ENCODE data around the gene C18orf32.
A peak's percentile ranks its signal among the peaks of the same experiment; 100 is the strongest.
"Not testable (repeated sequence)": the region's sequence is repeated elsewhere in the genome, so short reads cannot be mapped to it uniquely, and the experiment has no call there.

The C18orf32 gene

GRCh38 chr18:49467019-49467563, 19.9 kb downstream of the C18orf32 start:
- DNase-seq: no peak

- no peak for DNase-seq
Observed at GRCh38 chr18:49464718-49465598, 22.1 kb downstream of the C18orf32 start.

GRCh38 chr18:49461602-49461977, 25.4 kb downstream of the C18orf32 start:
- DNase-seq: no peak

- no peak for DNase-seq
Observed at GRCh38 chr18:49460976-49461601, 25.9 kb downstream of the C18orf32 start.

- DNase-seq: no peak
Observed at GRCh38 chr18:49459404-49460171, 27.4 kb downstream of the C18orf32 start.

GRCh38 chr18:49457616-49458015, 29.4 kb downstream of the C18orf32 start:
- DNase-seq: no peak

GRCh38 chr18:49456794-49457193, 30.2 kb downstream of the C18orf32 start:
- DNase-seq: no peak

- not testable (repeated sequence) for DNase-seq
Observed at GRCh38 chr18:49452534-49452933, 34.5 kb downstream of the C18orf32 start.

- peak; percentile 9 for DNase-seq
Observed at GRCh38 chr18:49447810-49448745, 39.0 kb downstream of the C18orf32 start.

- DNase-seq: no peak
Observed at GRCh38 chr18:49446481-49446880, 40.6 kb downstream of the C18orf32 start.

- no peak for DNase-seq
Observed at GRCh38 chr18:49444581-49444980, 42.5 kb downstream of the C18orf32 start.

GRCh38 chr18:49443837-49444236, 43.2 kb downstream of the C18orf32 start:
- DNase-seq: no peak

- DNase-seq: no peak
Observed at GRCh38 chr18:49441338-49441938, 45.6 kb downstream of the C18orf32 start.

GRCh38 chr18:49435170-49435569, 51.9 kb downstream of the C18orf32 start:
- no peak for DNase-seq

- DNase-seq: no peak
Observed at GRCh38 chr18:49432602-49433001, 54.4 kb downstream of the C18orf32 start.

GRCh38 chr18:49431165-49431962, 55.7 kb downstream of the C18orf32 start:
- no peak for DNase-seq

All from NCI-H1092 (cell line).